GM21786 (cell line): ENCODE data around the gene TNFAIP8.

Experiments
- ATAC-seq: cut with Tn5 transposase; IDR thresholded peaks from one replicate; pipeline ENCODE4 v1.9.1; 2021; ENCODE audit not compliant: unreplicated experiment

Gene TNFAIP8

GRCh38 chr5:119328753-119329602, 26.8 kb upstream of the TNFAIP8 start:
- no peak for ATAC-seq

GRCh38 chr5:119329666-119330065, 26.2 kb upstream of the TNFAIP8 start:
- ATAC-seq = no peak

- ATAC-seq = no peak
Measured at GRCh38 chr5:119330367-119331183, 25.2 kb upstream of the TNFAIP8 start.

- ATAC-seq = no peak
Measured at GRCh38 chr5:119331566-119332095, 24.2 kb upstream of the TNFAIP8 start.

GRCh38 chr5:119332208-119332607, 23.6 kb upstream of the TNFAIP8 start:
- ATAC-seq = peak; percentile 7

GRCh38 chr5:119332978-119333401, 22.8 kb upstream of the TNFAIP8 start:
- peak; percentile 29 for ATAC-seq

GRCh38 chr5:119333421-119333851, 22.4 kb upstream of the TNFAIP8 start:
- peak; percentile 2 for ATAC-seq

GRCh38 chr5:119335261-119335677, 20.6 kb upstream of the TNFAIP8 start:
- ATAC-seq = no peak

GRCh38 chr5:119336262-119336661, 19.6 kb upstream of the TNFAIP8 start:
- ATAC-seq = no peak

- no peak for ATAC-seq
Measured at GRCh38 chr5:119336845-119337580, 18.8 kb upstream of the TNFAIP8 start.

- no peak for ATAC-seq
Measured at GRCh38 chr5:119338326-119338946, 17.4 kb upstream of the TNFAIP8 start.

- ATAC-seq = no peak
Measured at GRCh38 chr5:119339344-119339743, 16.5 kb upstream of the TNFAIP8 start.

- ATAC-seq = no peak
Measured at GRCh38 chr5:119339965-119340364, 15.9 kb upstream of the TNFAIP8 start.

GRCh38 chr5:119340597-119341218, 15.1 kb upstream of the TNFAIP8 start:
- ATAC-seq = peak; percentile 57

GRCh38 chr5:119341452-119342349, 14.1 kb upstream of the TNFAIP8 start:
- ATAC-seq = peak; percentile 48

GRCh38 chr5:119342406-119342805, 13.4 kb upstream of the TNFAIP8 start:
- no peak for ATAC-seq

GRCh38 chr5:119343052-119343451, 12.8 kb upstream of the TNFAIP8 start:
- no peak for ATAC-seq

- no peak for ATAC-seq
Measured at GRCh38 chr5:119343766-119344165, 12.1 kb upstream of the TNFAIP8 start.

- no peak for ATAC-seq
Measured at GRCh38 chr5:119344231-119344630, 11.6 kb upstream of the TNFAIP8 start.
